HG03159 (cell line): ENCODE data around the gene BARHL1.

ENCODE experiments used
- ATAC-seq: cut with Tn5 transposase; IDR thresholded peaks from one replicate; pipeline ENCODE4 v1.9.1; 2021; ENCODE audit warnings: mild to moderate bottlenecking, moderate library complexity; ENCODE audit not compliant: unreplicated experiment

Gene BARHL1

DNA sequence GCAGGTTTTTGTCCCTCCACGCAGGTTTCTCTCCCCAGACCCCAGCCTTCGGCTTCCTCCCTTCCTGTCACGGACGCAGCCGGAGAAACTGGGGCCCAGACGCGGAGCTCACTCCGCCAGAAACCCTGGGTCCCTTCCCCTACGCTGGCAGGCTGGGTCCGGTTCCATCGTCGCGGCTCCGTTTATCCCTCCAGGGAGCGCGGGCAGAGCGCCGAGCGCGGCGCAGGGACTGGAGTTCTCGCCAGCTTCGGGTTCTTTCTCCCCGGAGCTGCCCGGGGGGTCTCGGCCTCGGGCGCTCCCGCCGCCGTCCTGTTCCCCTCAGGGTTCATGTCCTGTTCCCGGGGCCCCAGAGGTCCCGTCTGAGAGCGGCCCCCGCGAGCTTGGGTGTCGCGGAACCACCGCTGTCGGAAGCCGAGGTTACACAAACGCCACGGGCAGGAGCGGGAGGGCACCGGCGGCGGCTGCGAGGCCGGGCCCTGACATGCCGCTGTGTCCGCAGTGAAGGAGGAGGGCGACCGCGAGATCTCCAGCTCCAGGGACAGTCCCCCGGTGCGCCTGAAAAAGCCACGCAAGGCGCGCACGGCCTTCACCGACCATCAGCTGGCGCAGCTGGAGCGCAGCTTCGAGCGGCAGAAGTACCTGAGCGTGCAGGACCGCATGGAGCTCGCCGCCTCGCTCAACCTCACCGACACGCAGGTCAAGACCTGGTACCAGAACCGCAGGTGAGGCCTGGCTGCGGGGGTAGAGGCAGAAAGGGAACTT lies 4.6 kb downstream of the BARHL1 start:
- ATAC-seq: no peak

DNA sequence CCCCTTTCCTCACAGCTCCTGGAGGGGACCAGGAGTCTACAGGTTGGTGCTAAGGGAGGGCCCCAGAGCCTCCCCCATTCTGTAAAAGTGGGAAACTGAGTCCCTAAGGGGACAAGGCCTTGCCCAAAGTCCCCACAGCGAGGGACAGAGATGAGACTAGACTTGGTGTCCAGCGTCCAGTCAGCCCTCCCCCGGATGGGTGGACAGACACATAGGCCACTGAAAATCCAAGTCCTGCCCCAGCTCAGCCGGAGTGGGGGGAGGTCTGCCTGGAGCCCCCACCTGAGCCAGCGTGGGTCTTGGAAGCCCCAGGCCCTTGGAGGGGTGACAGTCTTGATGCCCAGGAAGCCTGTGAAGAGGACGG lies 5.2 kb downstream of the BARHL1 start:
- ATAC-seq: no peak

DNA sequence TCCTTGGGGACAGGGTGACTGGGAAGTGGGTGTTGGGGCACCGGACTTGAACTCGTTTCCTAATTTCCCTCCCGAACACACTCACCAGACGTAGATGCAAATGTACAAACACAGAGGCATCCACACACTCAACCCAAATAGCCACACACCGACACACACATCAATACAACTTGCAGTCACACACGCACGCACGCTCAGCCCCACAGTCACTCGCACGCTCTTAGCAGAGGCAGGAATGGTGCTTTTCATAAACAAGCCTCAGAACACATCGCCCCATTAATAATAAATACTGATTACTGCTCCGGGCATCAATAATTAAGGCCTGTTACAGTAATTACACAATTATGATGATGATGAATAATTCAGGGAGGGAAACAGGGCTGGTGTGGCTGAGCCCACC lies 5.7 kb downstream of the BARHL1 start:
- ATAC-seq: no peak

DNA sequence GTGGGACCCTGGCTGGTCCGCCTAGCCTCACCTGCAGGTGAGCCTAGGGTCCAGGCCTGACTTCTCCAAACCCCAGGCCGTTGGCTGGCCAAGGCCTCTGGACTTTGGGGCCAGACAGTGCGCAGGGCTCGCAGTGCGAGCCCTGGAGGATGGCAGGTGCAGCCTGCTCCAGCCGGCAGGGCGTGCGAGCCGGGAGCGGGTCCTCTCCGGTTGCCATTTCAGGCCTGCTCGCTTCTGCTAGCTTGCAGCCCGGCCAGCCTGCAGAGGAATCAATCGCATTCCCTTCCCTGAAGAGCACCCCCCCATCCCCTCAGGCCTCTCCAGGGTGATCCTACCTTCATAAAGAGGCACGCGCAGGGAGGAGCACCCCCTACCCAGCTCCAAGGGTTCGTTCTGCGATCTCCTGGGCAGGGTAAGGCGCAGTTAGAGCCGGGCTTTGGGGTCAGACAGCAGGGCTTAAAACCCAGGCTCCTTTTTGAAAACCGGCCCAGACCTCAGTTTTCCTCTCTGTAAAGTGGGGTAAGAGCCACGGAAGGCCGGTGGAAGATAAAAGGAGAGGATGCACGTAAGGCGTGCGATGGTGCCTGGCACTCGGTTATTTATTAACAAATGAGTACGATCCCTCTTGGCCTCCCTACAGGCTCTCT lies 6.2 kb downstream of the BARHL1 start:
- ATAC-seq: no peak

DNA sequence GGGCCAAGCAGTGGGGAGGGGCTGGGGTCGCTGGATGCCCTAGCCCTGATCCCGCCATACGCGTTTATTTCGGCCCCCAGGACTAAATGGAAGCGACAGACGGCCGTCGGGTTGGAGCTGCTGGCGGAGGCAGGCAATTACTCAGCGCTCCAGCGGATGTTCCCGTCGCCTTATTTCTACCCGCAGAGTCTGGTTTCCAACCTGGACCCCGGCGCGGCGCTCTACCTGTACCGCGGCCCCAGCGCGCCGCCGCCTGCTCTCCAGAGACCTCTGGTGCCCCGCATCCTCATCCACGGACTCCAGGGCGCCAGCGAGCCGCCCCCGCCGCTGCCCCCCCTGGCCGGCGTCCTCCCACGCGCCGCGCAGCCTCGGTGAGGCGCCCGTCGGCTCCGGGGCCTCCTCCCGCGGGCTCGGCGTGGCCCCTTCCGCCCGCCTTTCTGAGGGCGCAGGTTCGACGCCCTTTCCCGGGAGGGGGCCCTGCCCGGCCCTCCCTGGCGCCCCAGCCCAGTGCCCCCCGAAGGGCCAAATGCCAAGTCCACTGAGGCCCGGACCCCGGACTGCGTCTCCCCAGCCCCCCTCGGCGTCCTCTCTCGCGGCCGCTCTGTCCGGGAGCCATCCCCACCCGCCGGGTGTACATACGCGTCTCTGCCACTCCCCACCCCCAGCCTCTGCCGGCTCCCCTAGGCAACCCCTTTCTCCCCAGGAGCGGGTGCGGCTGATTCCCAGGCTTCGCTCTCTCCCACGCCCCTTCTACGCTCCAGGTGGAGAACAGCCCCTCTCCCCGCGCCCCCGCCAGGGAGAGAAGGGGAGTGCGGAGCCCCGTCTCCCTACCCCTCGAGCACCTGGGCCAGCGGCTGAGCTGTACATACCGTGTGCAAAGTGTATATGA lies 7.0 kb downstream of the BARHL1 start:
- no peak for ATAC-seq

DNA sequence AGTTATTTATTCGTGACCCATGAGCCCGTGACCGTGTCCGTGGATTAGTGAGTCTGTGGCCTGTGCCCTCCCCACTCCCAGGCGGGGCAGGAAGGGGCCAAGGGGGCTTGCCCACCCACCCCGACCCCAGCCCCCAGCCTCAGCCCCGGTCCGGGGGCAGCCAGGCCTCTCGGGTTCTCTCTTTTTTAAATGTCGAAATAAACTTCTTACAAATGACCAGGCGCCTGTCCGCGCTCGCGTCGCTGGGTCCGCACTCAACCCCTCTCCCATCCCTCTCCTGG lies 7.6 kb downstream of the BARHL1 start:
- no peak for ATAC-seq

DNA sequence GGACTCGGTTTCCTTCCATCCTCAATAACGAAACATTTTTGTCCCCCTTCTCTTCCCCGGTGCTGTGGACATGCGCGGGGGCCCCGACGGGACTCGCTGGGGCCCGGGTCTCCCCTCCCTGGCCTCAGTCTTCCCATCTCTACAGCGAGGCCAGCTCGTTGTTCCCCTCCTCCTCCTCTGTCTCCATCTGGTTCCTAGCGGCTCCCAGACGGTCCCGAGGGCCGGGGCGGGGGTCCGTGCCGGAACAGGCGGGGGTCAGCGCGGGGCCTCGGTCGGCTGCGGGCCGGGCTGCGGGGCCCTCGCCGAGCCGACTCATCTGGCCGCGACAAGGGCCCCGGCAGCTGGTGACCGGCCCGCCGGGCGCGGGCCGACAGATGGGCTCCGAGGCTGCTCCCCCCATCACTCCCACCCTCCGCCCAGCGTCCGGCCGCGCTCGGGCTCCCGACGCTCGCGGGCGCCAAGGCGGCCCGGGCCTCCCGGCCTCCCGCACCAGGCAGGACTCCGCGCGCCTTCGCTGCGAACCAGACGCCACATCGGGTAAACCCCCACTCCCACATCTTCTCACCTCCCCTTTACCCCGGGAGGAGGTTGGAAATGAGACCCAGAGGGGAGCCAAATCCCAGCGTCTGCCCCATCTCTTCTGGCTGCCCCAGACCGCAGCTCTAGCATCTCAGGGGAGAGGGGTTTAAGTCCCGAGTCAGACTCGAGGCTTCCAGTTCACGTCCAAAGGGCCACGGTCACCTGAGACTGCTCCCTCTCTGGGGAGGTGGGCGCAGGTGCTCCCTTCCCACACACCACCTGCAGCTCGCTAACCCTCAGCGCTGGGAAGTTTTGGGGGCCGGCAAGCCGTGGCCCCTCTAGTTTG lies 8.1 kb downstream of the BARHL1 start:
- no peak for ATAC-seq

DNA sequence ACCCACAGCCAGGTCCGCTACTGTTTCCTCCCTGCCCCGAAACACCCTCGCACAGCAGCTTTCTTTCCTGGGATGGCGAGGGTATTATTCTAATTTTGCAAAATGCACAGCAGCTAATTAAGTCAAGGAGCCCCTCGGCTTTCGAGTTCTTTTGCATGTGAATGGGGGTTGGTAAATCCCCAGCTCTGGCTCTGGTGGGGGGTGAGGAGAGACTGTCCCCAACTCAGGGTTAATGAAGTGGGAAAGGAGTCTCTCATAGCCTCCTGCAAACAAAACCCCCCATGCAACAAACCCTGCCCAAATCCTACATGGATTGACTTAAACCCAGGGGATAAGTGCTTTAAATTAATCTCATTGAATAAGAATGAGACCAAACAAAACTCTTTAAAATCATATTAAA lies 8.8 kb downstream of the BARHL1 start:
- no peak for ATAC-seq

DNA sequence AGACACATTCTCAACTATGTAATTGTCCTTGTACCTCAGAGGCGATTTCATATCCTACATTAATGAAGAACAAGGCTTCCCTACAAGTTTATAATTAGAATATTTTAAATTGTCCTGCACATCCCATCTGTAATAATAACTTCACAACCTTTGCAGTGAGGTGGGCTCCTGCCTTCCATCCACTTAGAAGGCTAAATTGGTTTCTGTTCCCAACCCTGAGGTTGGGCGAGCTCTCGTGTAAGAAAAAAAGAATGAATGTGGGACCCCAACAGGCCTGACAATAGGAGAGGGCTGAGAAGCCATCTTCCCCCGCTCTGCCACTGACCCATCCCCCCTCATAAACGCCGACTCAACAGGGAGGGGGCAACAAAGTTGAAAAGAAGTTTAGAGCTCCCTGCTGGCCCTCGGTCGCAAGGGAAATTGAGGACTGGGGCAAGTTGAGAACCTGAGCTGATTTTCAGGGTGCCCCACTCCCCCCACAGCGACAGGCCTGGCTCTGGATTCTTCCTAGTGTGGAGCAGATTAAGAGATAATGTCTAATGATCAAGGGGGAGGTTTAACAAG lies 9.4 kb downstream of the BARHL1 start:
- no peak for ATAC-seq

DNA sequence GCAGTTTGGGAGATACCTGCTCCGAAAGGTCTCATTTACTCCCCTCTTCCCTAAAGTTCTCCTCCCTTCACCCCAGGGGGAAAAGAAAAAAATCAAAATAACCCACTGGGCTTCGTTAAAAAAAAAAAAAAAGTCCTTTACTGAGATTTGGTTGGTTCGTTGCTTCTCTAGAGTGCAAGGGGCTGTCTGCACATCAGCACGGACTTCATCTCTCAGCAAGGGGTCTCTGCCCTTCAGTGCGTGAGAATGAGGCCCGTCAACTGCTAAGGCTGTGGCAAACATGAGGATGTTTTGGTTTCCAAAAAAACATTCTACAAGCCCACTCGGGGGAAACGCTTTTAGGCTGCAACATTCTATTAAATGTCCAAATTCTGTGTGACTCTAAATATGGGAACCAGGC lies 10.0 kb downstream of the BARHL1 start:
- no peak for ATAC-seq

DNA sequence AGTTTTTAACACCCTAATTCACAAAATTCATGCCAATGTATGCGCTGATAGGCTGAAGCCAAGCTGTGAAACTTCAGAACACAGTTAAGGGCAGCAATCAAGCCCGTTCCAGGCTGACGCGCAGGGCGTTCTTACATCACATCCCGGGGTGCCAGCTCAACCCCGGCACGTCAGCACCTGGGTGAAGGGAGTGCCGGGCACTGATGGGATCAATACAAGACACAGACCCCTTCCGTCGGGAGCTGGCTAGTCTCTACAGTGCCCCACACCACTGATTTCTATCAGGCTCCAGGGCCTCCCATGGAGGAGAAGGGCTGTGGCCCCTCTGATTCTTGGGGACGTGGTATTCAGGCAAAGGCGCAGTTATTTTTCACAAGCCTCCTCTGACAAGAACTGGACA lies 12.0 kb downstream of the BARHL1 start:
- no peak for ATAC-seq

DNA sequence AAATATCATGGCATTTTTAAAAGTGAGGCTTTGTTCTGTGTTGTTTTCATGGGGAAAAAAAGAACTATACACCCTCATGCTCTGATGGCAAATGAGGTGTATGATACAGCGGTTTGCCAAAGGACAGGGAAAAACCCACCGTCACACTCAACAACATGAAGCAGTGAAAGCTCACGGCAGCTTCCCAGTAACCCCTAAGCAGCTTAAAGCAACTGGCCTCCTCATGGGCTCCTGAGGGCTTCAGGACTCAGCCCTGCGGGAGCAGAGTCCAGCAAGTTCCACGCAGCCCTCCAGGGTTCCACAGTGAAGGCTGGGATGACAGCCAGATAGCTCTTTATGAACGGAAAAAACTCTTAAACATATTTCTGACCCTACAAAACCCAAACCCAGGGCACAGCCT lies 12.9 kb downstream of the BARHL1 start:
- no peak for ATAC-seq

DNA sequence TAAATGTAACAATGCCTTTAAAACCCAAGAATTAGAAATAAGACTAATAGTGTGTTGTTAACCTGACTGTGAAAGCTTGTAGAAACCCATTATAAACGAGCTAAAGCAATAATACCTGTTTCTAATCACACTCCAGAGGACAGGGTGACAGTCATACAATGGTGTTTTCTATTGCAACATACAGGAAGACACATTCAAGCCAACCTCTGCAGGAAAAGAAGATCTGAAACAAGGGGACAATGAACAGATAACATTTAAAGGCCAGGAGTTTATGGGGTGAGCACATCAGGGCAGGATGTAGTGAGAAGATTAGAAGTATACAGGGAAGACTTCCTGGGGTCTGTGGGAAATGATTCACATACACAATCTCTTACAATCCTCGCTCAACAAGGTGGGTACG lies 13.8 kb downstream of the BARHL1 start:
- no peak for ATAC-seq

DNA sequence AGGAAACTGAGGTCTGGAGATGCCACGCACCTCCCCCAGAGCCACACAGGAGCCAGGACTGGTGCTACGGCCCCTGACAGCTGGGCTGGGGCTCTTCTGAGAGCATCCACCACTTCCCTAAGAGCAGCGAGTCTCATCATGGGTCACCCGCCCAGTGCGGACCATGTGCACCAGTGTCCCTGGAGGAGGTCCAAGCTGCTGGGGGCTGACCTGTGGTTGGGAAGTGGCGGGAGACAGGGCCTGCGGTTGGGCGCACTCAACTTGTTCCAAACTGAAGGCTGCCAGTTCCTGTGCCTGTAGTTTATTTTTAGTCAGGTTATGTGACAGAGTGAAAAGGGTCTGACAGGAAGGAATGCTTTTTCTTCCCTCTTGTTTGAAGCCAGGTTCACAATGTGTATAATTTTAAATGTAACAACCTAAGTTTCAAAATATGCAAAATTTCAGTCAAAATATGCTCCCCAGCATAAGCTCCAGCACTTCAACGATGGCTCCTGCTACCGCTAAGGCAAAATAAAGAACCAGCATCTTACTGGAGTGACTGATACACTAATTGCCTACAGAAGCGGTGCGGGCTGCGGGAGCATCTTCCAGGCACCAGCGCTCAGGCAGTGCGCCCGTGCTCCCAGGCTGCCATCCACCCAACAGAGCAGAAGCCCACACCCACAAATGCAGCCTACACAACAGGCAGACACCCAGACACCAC lies 14.8 kb downstream of the BARHL1 start:
- no peak for ATAC-seq

DNA sequence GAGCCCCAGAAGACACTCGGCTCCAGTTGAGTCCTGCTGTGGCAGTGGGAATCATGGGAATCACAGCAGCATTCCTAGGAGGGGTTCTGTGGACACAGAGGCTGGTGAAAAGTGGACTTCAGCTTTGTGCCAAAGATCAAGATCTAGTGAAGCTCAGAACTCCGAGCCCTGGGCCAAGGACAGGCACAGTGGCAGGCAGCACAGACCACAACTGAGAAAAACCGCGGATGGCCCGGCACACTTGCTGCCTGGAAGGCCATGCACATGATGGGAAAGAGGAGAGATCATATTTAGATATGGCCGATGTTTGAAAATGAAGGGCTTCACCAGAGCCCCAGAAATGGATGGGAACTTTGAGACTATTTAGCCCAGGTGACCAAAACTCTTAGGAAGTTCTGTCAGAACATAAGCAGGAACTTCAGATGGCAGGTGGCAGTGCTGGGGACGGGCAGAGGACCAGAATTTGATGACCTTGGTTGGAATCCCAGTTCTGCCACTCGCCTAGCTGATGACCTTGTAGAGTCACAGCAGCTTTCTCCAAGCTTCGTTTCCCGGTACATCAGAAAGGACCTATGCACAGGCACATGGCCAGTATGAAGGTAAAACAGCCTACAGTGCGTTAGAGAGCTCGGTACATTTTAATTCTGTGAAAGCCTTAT lies 18.0 kb downstream of the BARHL1 start:
- ATAC-seq: no peak

DNA sequence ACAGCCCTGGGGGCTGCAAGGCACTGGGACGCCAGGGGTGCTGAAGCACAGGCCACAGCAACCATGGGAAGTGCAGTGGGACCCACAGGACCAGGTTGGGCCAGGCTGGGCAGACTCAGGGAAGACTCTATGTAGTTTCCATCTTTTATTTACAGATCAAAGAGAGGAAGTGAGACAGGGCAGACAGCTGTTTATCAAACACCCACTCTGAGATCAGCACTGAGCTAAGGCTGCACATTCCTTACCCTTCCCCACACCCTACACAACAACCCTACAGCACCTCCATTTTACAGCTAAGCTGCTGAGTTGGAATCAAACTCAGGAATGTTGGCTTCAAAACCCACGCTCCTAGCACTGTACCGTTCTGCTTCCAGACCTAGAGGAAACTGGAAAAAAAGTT lies 19.8 kb downstream of the BARHL1 start:
- ATAC-seq: no peak

DNA sequence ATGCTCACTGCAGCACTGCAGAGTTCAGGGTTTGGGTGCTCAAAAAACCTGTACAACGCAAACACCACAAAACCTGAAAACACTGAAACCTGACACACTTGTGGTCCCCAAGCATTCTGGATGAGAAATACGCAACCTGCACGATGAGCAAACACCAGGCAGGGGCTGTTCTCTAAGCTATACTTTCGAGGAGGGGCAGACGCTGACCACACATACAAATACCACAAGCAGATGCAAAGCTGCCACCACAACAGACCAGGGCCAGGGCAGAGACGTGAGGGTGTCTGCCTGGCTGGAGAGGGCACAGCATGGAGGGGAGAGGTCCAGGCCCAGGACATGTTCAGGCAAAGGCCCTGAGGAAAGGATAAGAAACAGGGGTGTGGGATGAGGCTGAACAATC lies 23.0 kb downstream of the BARHL1 start:
- no peak for ATAC-seq

DNA sequence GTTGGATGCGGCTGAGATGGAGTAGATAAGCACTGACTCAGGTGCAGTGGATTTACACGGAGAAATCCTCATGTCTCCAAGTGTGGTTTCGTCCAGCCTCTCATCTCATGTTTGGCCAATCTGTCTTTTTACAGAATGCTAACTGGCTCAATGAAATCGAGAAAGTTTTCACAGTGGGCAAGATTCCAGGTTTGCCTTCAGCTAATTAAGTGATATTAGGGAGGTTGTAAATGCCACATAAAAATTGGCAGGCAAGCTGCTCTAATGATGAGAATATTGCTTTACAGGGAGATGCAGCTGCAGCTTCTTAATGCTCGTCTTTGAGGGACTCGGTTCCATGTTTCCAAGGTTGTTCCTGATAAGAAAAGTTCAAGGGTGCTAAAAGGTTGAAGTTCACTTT lies 23.7 kb downstream of the BARHL1 start:
- no peak for ATAC-seq

DNA sequence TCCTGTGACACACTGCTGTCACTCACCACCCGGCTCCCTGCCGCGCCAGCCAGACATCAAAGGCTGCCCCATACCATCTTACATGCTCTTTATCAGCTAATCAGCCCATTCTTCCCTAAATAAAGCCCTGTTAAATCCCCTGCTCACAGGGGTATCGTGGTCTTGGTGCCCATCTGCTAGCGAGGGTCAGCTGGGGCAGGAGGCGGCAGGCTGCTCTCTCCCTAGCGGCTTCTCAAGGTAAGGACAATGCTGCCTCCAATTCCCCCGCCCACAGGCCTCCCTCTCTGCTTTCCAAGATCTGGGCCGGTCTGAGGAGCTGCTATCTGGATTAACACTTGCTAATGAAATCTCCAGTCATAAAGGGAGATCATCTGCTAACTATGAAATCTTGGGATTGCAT lies 26.8 kb downstream of the BARHL1 start:
- no peak for ATAC-seq

DNA sequence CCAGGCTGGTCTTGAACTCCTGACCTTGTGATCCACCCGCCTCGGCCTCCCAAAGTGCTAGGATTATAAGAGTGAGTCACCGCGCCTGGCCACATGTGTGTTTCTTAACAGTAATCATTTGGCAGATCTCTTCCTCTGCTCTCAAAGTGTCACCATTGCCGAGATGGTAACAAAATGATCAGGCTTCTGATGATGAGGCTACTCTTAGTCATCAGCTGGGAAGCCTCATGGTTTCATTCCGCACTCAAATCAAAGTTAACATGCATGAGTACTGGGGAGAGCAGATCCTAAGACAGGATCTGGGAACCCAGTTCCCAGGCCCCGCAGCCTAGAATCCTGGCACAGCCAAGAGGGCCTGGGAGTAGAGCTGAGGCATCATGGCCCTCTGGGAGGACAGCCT lies 27.4 kb downstream of the BARHL1 start:
- ATAC-seq: no peak
